Esophagus squamous epithelium (tissue), 4 donors: ENCODE results near the gene CGRRF1.

Experiments used
- POLR2A ChIP-seq, 4 donors: fragments of 450-650 bp; IDR thresholded peaks; one replicate each; pipeline ENCODE4 v1.6.1; 2017; ENCODE audit warnings: antibody characterized with exemption in 4 of 4, mild to moderate bottlenecking in 4 of 4, moderate library complexity in 3 of 4
- TF ChIP-seq, protein P1 (sequence below), 6 experiments: fragments of 450-650 bp in 4 of 6; fragments of 200-600 bp in 2 of 6; sonication (generic) in 2 of 6; IDR thresholded peaks; one replicate each; pipeline ENCODE4 v1.5.1; 2016 to 2019; ENCODE audit warnings: antibody characterized with exemption in 6 of 6, mild to moderate bottlenecking in 4 of 6, moderate library complexity in 4 of 6

DNA sequence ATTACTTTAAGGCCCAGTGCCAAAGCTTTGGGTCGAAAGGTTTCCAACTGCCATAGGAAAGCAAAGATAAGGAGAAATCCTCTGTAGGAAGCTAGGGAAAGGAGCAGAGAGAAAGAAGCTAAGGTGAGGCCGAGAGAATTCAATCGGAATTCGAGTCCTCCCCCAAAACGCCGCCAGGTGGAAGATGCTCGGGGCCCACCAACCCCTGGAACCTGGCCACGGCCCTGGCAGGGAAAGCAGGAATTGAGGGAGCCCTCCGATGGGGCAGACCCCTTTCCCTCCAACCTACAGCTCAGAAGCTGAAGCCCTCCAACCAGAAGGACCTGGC is 21.4 kb upstream of the CGRRF1 start:
- TF ChIP-seq, protein P1, sequence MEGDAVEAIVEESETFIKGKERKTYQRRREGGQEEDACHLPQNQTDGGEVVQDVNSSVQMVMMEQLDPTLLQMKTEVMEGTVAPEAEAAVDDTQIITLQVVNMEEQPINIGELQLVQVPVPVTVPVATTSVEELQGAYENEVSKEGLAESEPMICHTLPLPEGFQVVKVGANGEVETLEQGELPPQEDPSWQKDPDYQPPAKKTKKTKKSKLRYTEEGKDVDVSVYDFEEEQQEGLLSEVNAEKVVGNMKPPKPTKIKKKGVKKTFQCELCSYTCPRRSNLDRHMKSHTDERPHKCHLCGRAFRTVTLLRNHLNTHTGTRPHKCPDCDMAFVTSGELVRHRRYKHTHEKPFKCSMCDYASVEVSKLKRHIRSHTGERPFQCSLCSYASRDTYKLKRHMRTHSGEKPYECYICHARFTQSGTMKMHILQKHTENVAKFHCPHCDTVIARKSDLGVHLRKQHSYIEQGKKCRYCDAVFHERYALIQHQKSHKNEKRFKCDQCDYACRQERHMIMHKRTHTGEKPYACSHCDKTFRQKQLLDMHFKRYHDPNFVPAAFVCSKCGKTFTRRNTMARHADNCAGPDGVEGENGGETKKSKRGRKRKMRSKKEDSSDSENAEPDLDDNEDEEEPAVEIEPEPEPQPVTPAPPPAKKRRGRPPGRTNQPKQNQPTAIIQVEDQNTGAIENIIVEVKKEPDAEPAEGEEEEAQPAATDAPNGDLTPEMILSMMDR (IDR thresholded peaks at IDR 0.05) = peak in 2 of 6 experiments; percentile 25 to 32
- TF ChIP-seq POLR2A (IDR thresholded peaks at IDR 0.05) = no peak
